GM18511 (cell line): Measurements from ENCODE around the gene TEC.
"Not testable (repeated sequence)": the region's sequence is repeated elsewhere in the genome, so short reads cannot be mapped to it uniquely, and the experiment has no call there.

ENCODE experiments used
- ATAC-seq: cut with Tn5 transposase; IDR thresholded peaks from one replicate; pipeline ENCODE4 v1.9.1; 2021; ENCODE audit warnings: mild to moderate bottlenecking, moderate library complexity; ENCODE audit not compliant: unreplicated experiment

Gene TEC

GRCh38 chr4:48243429-48243828 lies 26.2 kb downstream of the TEC start:
- no peak for ATAC-seq

GRCh38 chr4:48242511-48243195 lies 27.0 kb downstream of the TEC start:
- no peak for ATAC-seq

- no peak for ATAC-seq
Observed at GRCh38 chr4:48241731-48242130, 27.9 kb downstream of the TEC start.

DNA sequence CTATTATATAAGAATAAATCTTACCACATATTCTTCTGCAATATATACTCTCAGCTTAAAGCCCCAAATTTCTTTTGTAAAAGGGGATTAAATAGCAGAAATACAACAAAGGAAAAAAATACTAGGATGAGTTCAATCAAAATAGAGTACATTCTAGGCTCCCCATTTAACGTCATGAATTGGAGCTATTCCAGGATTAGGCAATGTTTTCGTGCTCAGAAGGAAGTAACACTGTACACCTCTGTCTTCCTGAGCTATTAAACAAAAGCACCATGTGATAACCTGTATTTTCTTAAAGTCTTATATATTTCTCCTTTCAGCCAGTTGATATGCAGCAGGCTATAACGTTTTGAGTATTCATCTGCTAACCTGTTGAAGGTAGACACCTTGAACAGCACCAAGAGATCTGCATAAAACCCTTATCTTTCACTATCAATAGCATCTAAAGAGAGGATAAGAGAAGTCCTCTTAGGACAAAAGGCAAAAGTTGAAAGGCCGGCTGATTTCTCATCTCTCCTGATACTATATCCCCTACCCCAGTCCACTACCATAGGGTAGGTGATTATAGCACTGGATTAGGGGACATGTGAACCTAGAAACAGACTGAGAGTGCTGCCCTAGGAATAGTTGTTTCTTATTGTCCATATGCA lies 31.5 kb downstream of the TEC start:
- ATAC-seq, result no peak

DNA sequence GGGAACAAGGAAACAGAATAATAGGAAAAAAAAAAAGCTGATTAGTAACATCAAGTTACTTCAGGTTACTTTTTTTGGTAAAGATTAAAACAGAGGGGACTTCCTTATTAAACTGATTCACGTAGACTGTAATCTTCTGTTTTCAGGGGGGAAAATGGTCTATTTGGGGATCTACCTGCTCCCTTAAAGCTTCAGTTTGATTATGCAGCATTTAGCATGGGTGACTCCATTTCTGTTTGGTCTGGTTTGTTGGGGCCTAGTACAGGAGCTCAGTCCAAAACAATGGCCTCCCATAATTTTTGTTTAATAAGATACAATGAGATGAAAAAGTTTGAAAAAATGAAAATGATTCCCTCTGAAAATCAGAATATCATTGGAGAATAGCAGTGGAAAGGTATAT lies 34.6 kb downstream of the TEC start:
- ATAC-seq, result no peak

DNA sequence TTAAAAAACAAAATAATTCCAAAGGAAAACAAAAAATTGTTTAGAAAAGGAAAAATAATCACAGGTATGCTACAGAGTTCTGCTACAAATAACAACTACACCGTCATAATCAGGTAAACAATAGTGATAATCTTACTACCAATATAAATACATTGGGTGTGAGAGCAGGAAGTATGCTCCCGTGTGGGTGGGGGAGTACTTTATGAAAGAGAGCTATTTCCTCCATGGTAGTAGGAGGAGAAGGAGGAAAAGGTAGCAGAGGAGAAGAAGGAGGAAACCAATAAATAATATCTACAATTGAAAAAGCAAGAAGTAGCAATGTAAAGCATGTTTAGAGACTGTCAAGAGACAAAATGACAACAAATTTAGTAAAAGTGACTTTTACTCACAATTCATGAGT lies 35.1 kb downstream of the TEC start:
- no peak for ATAC-seq

- no peak for ATAC-seq
Observed at GRCh38 chr4:48228949-48229348, 40.7 kb downstream of the TEC start.

GRCh38 chr4:48227662-48228061 lies 42.0 kb downstream of the TEC start:
- ATAC-seq, result no peak

DNA sequence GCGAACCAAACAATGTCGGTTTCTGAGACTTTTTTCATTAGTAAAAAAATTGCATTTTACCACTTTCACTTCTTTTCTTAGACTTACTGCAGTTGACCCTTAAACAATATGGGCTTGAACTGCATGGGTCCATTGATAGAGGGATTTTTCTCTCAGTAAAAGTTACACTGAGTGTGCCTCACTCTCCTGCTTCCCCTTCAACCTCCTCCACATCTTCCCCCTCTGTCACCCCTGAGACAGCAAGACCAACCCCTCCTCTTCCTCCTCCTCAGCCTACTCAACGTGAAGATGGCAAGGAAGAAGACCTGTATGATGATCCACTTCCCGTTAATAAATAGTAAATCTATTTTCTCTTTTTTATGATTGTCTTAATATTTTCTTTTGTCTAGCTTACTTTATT lies 43.4 kb downstream of the TEC start:
- no peak for ATAC-seq

DNA sequence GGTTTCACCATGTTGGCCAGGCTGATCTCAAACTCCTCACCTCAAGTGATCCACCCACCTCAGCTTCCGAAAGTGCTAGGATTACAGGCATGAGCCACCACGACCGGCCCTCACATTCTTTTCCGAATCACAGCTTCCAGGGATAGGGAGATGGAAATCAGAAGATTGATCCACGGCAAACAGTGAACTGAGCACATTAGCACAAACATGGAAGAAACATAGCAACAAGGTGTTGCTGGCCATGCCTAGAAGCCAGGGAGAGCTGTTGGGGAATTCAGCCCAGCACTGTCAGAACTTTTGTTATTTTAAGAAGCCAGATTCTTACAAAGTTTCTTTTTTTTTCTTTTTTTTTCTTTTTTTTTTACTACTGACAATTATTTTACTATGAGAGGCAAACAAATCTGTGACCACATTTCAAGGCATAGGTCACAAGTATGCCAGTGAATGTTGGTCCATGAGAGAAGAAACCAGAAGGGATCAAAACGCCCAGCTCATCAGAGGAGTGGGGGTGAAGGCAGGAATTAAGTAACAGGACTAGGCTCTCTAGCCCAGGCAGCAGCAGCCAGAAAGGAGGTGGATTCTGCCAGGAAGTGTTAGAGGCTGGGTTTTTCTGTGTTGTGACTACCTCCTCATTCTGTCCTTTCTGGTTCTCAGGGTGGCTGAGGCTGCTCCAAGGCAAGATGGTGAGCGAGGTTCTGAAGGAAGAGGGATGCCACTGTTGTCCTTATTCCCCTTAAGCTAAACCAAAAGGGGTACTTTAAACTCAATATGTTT lies 44.1 kb downstream of the TEC start:
- ATAC-seq, result no peak

DNA sequence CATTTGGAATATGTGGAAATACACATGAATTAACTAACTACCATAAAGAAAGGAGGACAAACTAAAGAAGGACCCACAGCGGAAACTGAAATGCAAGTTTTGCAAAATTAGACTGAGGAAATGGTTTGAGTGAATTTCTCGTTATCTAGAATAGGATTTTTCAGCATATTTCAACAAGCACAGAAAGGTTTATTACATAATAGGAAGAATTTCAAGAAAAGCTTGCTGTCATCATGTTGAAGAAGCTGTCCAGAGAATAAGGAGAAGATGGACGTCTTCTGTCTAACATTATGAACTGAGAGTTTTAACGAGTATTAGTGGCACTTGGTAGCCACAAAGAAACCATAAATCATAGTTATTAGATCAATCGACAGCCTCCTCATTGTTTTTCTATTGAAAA lies 45.0 kb downstream of the TEC start:
- ATAC-seq, result no peak

DNA sequence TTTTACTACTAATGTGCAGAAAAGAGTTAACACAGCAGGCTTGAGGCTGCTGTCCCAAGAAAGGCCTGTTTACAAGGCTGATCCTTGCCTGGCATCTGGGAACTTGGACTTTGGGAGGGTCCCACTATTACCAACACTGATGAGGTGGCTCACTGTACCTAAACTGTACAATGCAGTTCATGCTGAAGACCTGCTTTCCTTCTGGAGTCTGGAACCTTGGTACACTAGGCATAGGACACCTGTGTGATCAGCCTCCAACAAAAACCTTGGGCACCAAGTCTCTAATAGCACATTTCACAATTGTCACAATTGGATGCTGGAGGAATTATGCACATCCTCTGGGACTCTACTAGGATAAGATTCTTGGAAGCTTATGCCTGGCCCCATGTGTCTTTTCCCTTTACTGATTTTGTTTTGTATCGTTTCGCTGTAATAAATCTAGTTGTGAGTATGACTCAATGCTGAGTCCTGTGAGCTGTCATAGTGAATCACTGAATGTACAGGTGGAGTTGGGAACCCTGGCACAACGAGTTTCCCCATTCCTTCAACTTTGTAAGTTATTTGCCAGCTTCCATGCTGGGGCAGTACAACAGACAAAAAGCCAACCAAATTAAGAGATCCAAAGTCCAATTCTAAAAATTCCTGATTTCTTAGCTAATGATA lies 45.9 kb downstream of the TEC start:
- no peak for ATAC-seq

- ATAC-seq, result no peak
Observed at GRCh38 chr4:48222491-48222890, 47.1 kb downstream of the TEC start.

- not testable (repeated sequence) for ATAC-seq
Observed at GRCh38 chr4:48219430-48219829, 50.2 kb downstream of the TEC start.

- ATAC-seq, result no peak
Observed at GRCh38 chr4:48216563-48216962, 53.1 kb downstream of the TEC start.

DNA sequence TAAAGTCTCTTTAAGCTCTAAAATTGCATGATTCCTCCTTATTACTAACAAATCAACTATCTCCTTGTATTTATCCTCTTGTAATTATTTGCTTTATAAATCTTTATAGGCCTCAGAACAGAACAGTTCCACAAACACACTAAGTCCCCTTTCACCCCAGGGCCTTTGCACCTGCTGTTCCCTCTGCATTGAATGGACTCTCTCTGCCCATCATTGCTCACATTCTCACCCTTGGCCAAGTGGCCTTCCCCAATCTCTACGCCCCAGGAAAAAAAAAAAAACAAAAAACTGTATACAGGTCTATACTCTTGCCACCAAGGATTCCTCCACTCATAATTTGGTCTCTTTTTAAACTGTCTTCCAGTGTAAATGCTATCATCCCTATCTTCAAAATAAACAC lies 53.7 kb downstream of the TEC start:
- ATAC-seq, result no peak

DNA sequence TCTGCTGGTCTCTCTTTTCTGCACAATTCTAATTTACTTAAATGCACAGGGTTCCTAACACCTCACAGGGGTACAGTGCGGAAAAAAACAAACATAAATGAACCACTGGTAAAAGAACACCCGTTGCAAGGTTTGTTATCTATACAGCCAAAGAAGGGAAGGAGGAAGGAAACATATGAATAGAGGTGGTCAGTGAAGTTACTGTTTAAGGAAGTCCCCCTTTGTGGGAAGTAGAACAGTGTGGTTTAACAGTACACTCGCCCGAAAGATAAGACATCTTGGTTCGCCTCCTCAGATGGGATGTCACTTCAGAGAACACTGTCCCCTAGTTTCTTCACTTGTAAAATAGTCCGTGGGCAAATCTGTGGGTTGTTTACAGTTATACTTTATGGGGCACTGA lies 57.5 kb downstream of the TEC start:
- peak; percentile 81 for ATAC-seq

DNA sequence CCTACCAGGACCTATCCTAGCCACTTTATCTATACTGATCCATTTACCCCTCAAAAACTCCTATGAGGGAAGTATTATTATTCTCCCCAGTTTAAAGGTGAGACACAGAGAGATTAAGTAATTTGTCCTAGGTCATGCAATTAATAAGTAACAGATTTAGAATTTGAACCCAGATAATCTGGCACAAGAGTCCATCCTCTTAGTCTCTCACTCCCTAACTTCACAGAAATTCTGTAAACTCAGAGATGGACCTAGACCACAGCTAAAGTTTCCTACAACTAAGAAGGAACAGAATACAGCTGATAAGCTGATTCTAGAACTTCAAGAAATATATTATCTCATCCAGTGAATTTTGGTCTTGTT lies 58.7 kb downstream of the TEC start:
- ATAC-seq, result no peak

DNA sequence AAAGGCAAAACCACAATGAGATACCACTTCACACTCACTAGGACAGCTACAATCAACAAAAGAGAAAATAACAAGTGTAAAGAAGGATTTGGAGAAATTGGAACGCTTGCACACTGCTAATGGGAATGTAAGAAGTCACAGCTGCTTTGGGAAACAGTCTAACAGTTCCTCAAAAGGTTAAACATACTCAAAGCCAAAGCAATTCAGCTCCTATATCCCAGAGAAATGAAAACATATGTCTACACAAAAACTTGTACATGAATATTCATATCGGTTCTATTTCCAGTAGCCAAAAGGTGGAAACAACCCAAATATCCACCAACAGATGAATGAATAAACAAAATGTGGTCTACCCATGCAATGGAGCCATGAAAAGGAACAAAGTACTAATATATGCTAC lies 64.0 kb downstream of the TEC start:
- ATAC-seq, result no peak

GRCh38 chr4:48205107-48205506 lies 64.5 kb downstream of the TEC start:
- ATAC-seq, result peak; percentile 18

DNA sequence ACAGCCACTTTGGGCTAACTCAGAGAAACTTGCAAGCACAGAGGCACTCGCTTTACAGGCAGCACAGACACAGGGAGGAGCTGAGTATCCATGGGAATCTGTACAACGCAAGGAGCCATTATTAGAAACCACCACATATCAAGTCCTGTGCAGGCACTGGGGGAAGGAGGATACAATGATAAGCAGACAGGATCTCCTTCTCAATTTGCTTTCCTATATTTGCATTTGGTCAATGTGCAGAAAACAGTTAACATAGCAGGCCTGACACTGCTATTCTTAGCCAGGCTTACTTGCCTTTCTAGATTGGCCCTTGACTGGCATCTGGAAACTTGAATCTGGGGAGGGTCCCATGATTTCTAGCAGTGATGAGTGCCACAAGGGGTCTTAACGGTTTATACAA lies 65.8 kb downstream of the TEC start:
- peak; percentile 59 for ATAC-seq
